HK-2 (cell line): Measurements from ENCODE around the gene UNC5C.

Source experiments
- DNase-seq: peaks from one replicate; pipeline ENCODE4 v3.0.0-alpha.2; 2018; ENCODE audit not compliant: unreplicated experiment

The UNC5C gene

DNA sequence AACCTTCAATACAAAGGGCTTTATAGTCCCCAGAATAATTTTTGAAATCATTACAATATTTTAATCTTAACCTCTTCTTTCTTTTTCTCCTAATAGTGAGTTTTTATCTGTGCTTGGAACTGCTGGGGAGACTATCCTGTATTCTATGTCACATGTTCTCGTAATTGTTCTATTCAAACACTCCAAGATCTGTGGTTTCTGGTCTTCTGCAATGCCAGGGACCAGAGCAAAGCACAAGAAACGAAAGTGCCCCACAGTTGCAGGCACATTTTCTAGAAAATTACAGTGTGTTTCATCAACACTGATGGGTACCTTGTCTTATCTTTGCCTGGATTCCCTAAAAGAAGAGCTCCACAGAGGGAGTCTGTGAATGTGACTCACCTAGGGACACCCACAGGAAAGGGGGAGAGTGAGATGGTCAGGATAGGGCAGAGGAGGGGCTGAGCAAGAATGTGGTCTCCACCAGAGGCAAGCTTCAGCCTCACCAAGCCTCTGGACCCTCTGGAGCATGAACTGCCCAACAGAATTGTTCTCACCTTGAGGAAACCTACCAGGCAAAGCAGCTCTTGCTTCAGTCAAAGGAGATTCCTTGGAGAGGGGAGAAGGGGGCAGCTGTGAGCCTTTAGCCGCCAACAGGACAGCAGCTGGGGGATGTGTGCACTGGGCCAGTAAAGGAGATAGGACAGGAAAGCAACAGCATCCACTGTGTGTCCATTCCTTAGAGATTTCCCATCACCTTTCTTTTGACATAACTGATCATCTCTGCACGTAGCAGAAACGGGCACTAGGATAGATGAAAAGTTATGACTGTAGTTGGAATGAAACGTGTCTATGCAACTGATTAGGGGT is 25.9 kb downstream of the UNC5C start:
- no peak for DNase-seq

DNA sequence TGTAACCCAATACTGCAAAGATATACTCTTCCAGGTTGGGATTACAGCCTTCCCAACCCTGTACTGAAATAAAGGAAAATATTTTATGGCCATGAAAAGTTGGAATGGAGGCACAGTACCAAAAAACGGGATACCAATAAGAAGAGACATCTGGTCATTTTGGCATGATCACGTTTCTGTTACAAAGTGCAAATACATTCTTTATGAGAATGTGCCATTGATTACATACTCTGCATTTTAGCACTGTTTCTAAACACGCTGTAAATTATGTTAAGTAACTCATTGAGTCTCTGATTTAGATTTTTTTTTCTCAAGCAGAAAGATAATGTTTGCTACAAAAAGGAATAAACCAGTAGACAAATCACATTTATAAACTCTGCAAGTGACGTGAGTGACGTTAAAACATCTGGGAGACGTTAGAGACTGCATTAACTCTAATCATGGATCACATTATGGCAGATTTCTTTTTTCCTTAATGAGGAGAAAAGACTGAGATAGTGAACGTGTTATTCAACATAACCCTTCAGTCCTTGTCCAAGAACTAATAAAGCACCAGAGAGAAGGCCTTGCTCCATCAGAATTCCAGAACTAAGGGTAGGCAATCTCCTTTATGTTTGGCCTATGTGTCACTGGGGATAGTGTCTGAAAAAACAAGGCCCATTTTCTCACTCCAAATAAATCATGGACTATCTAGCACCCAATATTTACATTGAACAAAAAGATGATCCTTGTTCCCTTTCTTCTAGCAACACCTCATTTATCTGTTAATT is 31.0 kb downstream of the UNC5C start:
- DNase-seq, result no peak

GRCh38 chr4:95516528-95517017 is 32.2 kb downstream of the UNC5C start:
- DNase-seq, result no peak

DNA sequence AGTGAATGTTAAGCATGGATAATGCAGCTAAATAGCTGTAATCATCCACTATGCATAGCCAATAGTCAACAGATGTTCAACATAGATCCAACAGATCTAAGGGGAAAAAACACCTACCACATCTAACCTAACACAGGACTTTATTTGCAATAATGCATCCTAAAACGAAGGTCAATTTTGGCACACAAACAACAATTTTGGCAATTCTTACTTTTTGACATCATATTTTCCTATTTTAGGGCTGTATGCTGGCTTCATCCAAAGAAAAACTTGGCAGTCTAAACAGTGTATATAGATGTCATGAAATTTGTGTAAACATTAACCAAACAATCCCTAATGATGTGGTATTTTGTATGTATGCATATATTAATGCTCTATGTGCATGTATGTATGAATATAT is 33.2 kb downstream of the UNC5C start:
- DNase-seq, result no peak

GRCh38 chr4:95513022-95513421 is 35.8 kb downstream of the UNC5C start:
- no peak for DNase-seq

DNA sequence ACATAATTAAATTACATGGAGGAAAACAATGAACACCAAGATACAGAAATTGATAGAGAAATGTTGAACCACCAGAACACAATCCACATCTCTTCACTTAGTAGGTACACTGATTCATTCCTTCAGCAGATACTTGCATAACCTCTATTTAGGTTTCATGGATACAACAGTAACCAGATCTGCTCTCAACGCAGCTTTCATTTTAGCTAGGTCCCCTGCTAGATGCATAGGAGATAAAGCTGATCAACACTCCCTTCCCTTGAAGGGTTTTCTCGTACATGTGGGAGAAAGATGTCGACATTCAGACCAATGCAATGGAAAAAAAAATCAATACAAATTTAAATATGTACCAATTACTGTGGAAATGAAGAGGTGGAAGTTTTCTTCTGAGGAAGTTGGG is 37.3 kb downstream of the UNC5C start:
- no peak for DNase-seq

DNA sequence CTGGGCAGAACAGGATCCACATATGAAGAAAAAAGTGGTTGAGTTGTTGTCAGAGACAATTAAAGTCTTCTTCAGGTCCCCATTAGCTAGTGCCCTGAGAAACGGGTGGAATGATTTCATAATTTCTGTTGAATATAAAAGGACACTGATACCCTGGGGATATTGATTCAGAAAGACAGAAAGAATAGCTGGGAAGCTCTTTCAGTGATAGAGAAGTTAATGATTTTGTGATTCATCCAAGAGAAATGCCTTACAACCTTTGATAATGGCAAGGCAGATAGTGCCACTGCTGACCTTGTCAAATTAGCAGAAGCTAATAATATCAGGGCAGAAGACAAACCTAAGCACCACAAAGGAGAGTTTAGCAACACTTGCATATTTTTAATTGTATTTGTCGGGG is 37.9 kb downstream of the UNC5C start:
- no peak for DNase-seq

DNA sequence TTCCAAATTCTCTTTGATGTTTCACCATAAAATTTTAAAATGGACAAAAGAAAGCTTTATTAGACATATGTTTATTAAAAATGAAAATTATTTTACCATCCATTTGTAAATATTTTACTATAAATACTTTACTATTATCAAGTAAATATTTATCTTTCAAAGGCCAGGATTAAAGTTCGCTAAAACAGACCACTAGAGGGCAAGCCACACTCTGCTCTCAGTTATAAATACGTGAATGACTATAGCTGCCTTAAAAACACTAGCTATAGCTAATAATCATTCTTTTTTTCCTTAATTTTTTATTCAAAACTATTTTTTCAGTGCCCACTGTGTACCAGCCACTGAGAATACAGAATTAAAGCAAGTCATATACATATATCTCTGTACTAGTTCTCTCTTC is 38.6 kb downstream of the UNC5C start:
- DNase-seq, result no peak

DNA sequence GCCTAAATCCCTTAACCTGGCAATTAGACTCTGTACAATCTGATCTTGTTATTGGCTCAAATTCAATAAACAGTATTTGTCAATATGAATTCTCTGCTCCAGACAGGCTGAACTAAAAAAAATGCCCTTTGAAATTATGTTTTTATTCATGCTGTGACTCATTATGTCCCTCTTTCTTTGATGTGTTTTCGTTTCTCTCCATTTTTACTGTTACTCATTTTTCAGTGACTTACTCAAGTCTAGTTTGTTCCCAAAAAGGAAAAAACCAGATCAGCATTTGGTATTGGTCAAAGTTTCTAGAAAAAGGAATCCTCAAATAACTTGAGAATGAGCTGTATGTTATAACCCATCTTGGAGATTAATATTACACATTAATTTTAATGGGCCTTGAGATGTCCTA is 40.4 kb downstream of the UNC5C start:
- DNase-seq, result no peak

DNA sequence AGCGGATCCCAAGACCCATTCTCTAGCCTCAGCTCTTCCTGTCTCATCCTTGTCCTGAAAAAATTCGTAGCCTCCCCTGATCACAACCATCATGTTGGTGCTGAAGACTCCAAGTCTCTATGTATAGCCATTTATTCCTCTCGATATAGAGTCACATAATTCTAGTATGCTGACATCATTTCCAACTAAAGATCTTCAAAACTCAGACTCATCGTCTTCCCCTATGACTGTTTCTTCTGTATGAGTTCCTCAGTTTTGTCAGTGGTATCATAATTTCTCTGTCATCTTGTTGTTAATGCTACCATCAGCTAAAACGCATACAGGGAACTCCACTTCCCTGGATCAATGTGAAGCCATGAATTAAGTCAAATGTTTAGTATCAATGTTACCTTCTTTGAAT is 41.2 kb downstream of the UNC5C start:
- no peak for DNase-seq

- DNase-seq, result no peak
These were observed 41.6 kb downstream of the UNC5C start for GRCh38 chr4:95507147-95507546.

DNA sequence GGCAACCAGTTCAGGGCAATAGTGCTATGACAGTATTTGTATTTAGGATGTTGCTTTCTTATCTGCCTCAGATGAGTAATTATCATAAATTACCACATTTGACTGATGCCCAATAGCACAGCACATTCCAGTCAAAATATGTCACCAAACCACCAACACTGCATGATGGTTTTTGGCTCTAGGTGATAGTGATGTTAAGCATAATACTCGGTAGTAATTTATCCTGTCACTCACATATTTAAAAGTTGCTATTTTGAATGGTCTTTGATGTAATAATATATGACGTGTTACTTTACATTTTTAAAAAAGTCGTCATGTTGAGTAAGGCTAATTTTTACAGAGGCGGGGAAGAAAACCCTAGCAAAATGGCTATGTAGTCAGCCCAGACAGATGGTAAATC is 42.5 kb downstream of the UNC5C start:
- no peak for DNase-seq

DNA sequence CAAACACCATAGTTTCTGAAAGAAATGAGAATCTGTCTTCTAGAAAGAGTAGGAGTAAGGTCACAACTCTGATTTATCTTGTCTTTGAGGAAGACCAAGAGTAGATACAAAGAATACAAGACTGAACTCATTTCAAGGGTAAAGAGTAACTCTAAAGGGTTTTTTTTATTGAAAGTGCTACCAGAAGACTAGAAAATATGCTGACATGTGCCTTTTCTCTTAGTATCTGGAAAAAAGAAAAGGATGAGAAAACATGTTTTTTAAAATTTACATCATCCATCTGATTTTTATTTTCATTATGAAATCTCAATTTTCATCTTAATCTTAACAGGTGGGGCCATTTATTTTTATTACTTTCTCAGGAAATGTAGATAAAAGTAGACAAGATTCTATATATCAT is 43.0 kb downstream of the UNC5C start:
- DNase-seq, result no peak

- no peak for DNase-seq
These were observed 43.6 kb downstream of the UNC5C start for GRCh38 chr4:95505151-95505550.

DNA sequence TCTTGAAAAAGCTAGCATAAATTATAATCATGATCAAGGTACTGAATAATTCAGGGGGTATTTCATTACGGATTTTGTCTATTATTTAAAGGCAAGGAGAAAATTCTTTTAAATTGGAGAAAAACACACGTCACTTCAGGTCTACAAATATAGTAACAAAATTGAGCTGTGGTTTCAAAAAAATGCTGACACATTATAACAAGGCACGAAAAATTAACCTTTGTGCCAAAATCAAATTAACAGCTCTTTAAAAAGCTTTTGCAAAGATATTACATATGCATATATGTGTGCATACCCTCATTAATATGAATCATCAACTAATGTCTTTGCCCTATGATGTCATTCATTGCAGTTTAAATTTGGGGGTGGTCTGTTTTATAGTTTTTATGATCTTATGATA is 44.3 kb downstream of the UNC5C start:
- DNase-seq, result no peak

- no peak for DNase-seq
These were observed 48.4 kb downstream of the UNC5C start for GRCh38 chr4:95500361-95500760.

- no peak for DNase-seq
These were observed 49.5 kb downstream of the UNC5C start for GRCh38 chr4:95499291-95499696.

DNA sequence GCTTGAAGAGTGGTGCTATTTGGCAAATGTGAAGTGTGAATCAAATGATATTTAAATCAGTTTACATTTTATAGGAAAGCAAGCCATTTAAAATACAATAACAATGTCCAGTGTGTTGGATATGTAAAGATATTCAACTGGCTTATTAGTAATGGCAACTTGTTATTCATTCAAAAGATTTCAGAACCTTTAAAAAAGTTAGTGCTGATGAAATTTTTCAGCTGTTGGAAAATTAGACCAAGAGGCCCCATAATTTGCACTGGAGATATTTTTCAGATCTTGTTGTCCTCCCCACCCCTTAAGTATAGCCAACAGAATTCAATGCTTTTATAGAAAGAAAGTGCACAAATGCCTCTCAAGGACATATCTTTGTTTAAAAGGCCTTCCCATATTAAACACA is 54.6 kb downstream of the UNC5C start:
- no peak for DNase-seq

DNA sequence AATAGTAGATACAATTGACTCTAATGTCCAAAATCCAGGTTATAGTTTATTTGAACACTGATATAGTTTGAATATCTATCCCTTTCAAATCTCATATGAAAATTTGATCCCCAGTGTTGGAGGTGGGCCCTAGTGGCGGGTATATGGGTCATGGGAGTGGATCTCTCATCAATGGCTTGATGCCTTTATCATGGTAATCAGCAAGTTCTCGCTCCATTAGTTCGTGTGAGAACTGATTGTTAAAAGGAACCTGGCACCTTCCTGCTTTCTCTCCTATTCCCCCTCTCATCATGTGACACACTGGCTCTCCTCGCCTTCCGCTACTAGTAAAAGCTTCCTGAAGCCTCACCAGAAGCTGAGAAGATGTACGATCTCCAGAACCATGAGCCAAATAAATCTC is 70.1 kb downstream of the UNC5C start:
- no peak for DNase-seq

GRCh38 chr4:95476121-95476520 is 72.7 kb downstream of the UNC5C start:
- no peak for DNase-seq

- no peak for DNase-seq
These were observed 76.2 kb downstream of the UNC5C start for GRCh38 chr4:95472534-95472933.

GRCh38 chr4:95470622-95471021 is 78.2 kb downstream of the UNC5C start:
- no peak for DNase-seq

DNA sequence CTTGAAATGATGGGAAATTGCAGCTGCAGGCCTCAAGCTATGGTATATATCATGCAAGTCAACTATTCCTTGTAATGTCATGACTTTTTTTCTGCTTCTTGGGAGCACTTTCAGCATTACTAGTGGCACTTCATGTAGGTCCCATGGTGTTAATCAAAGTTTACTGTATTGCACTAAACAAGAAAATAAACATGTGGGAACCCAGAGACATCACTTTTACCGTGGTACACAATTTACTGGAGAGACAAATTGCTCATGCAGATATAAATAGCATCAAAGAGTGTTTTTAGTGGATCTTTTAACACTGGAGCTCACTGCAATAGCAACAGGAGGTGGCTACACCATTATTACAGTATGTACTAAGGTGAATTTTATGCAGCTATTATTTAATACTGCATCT is 79.2 kb downstream of the UNC5C start:
- DNase-seq, result no peak
